HG02870 (cell line): Measurements from ENCODE around the gene OSBP2.
"Not testable (repeated sequence)": the region's sequence is repeated elsewhere in the genome, so short reads cannot be mapped to it uniquely, and the experiment has no call there.

ENCODE experiments used
- ATAC-seq: cut with Tn5 transposase; IDR thresholded peaks from one replicate; pipeline ENCODE4 v1.9.1; 2021; ENCODE audit warnings: mild to moderate bottlenecking, moderate library complexity; ENCODE audit not compliant: unreplicated experiment

Gene OSBP2

GRCh38 chr22:30675436-30675835 lies 19.2 kb upstream of the OSBP2 start:
- no peak for ATAC-seq

- ATAC-seq: not testable (repeated sequence)
These were observed 18.1 kb upstream of the OSBP2 start for GRCh38 chr22:30676565-30676964.

- not testable (repeated sequence) for ATAC-seq
These were observed 14.6 kb upstream of the OSBP2 start for GRCh38 chr22:30679895-30680690.

GRCh38 chr22:30680991-30681770 lies 13.5 kb upstream of the OSBP2 start:
- no peak for ATAC-seq

- no peak for ATAC-seq
These were observed 12.8 kb upstream of the OSBP2 start for GRCh38 chr22:30681831-30682230.

DNA sequence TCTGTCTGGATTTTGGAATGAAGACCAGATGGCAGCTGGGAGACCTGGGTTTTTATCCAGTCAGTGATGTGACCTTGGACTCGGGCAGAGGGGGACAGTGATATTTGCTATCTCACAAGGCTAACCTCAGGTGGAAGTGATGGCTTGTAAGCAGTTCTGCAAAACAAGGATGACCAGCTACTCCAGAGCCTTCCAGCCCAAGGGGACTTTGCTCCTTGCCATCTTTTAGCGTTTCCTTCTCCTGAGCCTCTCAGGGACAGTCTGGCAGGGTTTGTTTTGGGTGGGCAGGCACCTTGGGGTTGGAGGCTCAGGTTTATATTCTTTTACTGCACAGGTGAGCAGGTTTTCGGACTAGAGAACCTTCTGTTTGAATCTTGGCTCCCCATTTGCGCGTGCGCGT lies 9.5 kb upstream of the OSBP2 start:
- ATAC-seq: no peak

DNA sequence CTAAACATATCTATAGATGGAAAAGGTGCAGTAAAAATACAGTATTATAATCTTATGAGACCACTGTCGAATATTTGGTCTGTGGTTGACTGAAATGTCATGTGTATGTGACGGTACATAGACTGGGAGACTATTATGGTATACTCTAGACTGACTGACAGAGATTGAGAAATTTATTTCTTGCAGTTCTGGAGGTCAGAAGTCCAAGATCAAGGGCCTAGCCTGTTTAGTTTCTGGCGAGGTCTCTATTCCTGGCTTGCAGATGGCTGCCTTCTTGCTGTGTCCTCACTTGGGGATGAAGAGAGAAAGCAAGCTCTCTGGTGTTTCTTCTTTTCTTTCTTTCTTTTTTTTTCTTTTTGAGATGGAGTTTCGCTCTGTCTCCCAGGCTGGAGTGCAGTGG lies 7.3 kb upstream of the OSBP2 start:
- ATAC-seq: no peak

GRCh38 chr22:30689622-30690021 lies 5.1 kb upstream of the OSBP2 start:
- no peak for ATAC-seq

GRCh38 chr22:30691204-30691603 lies 3.5 kb upstream of the OSBP2 start:
- ATAC-seq: no peak

DNA sequence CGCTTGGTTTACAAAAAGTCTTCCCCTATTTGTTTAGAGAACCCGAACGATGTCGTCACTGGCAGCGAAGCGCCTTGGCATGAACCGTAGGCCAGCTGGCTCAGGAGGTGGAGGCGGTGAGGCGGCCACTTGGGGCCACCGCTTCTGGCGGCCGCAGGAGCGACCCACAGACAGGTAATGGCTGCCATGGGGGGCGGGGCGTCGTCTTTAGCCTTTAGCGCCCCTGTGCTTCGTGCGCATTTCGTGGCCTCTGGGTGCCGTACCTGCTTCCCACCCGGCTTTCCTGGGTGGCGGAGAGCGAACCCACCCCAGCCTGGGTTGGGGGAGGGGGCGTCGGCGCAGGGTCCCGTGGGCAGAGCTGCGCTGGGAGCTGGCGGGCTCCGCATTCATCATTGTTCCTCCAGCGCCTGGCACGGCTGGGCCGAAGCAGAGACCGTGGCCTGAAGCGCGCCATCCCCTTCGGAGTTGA lies 469 bp upstream of the OSBP2 start:
- ATAC-seq: no peak

- no peak for ATAC-seq
These were observed 727 bp downstream of the OSBP2 start for GRCh38 chr22:30695351-30695851.

GRCh38 chr22:30695871-30696655 lies 1.4 kb downstream of the OSBP2 start:
- no peak for ATAC-seq

DNA sequence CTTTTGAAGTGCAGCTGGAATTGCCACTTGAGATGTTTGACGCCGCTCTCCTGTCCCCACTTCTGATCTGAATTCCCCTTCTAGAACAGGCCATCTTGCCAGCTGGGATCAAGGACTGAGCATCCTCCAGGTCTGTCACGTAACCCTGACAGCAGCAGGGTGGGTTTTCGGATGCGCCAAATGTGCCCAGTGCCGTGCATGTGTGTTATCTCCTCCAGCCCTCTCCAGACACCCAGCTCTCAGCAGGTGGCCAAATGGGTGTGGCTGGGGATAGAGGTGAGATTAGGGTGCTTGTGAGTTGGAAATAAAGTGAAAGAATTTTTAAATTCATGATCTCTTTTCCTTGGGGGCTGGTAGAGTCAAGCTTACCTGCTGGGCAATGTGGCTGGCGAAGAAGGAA lies 3.3 kb downstream of the OSBP2 start:
- ATAC-seq: no peak

DNA sequence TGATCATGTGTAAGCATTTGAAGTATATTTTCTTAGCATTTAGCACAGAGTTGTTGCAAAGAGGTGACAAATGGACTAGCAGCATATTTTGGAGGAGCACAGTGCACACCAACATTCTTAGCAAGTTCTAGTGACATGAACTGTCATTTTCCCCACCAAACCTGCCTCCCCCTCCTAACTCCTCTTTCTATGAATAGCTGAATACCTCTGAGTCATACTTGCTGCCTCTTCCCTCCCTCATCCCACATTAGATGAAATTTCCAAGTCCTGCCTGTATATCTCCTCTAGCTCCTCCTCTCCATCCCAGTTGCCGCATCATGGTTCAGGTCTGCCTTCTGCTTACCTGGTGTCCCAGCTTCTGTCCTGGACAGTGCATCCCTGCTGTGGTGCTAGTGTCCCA lies 7.2 kb downstream of the OSBP2 start:
- ATAC-seq: no peak

- no peak for ATAC-seq
These were observed 8.2 kb downstream of the OSBP2 start for GRCh38 chr22:30702856-30703255.

DNA sequence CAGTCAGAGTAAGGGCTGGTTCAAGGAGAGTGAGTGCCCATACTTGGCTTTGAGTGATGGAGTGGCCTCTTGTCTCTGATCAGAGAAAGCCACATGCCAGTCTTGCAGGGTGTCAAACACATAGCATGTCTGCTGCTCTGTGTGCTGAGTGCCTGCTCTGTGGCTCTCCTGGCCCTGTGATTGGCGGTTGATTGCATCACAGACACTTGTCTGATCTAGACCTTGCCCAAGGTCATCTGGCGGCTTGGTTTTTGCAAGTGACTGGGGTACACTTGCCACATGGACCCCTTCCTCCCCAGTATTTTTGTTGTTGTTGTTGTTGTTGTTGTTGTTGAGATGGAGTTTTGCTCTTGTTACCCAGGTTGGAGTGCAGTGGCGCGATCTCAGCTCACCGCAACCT lies 10.3 kb downstream of the OSBP2 start:
- ATAC-seq: no peak

GRCh38 chr22:30705710-30706651 lies 11.3 kb downstream of the OSBP2 start:
- ATAC-seq: peak; percentile 56

GRCh38 chr22:30709980-30710379 lies 15.3 kb downstream of the OSBP2 start:
- not testable (repeated sequence) for ATAC-seq

- no peak for ATAC-seq
These were observed 17.4 kb downstream of the OSBP2 start for GRCh38 chr22:30712094-30712493.

DNA sequence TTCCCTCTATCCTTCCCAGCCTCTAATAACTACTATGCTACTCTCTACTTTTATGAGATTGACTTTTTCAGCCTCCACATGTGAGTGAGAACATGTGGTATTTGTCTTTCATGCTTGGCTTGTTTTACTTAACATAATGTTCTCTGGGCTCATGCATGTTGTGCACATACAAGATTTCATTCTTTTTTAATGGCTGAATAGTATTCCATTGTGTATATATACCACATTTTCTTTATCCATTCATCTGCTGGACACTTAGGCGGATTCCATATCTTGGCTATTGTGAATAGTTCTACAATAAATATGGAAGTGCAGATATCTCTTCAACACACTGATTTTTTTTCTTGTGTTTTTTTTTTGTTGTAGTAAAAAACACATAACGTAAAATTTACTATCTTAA lies 19.4 kb downstream of the OSBP2 start:
- no peak for ATAC-seq
